Activated naive CD4-positive, alpha-beta T cell treated with anti-CD3 and anti-CD28 coated beads, Interleukin-2, amount 50 U/mL, for 24 hours (primary cell): Measurements from ENCODE around the gene ZNF451.

Experiments
- H3K27ac Mint-ChIP-seq: one replicate; pipeline ENCODE4 v1.8.0; 2021; ENCODE audit warnings: mild to moderate bottlenecking, mixed read lengths
- H3K27me3 Mint-ChIP-seq: one replicate; pipeline ENCODE4 v1.8.0; 2021; ENCODE audit warnings: mixed read lengths
- H3K36me3 Mint-ChIP-seq: one replicate; pipeline ENCODE4 v1.8.0; 2021; ENCODE audit warnings: mixed read lengths
- H3K4me1 Mint-ChIP-seq: one replicate; pipeline ENCODE4 v1.8.0; 2021; ENCODE audit warnings: mixed read lengths
- H3K4me3 Mint-ChIP-seq: one replicate; pipeline ENCODE4 v1.8.0; 2021; ENCODE audit warnings: mild to moderate bottlenecking, mixed read lengths
- H3K9me3 Mint-ChIP-seq: one replicate; pipeline ENCODE4 v1.8.0; 2021; ENCODE audit warnings: mixed read lengths

The ZNF451 gene

DNA sequence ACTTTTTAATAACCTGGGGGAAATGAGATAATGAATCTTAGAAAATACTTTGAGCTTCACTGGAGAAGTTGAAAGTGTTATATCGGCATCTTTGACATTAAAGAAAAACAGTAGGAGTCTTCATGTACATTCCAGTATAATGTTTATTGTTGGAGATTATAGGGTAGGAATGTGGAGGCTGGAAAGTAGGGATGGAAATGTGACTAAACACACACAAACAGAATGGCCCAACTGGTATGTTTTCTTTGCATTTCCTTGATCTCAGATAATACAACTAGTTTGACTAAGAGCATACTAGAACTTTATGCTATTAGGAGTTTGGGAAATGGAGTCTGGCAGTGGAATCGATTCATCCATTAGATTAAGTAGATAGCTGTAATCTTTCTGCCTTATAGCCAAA lies 72.0 kb downstream of the ZNF451 start:
- Mint-ChIP-seq H3K36me3 (peaks cover 32% of the 10 kb centered on the region), H3K4me1 (peaks cover 4% of the 10 kb centered on the region), H3K4me3 (no peak overlapping the region)

DNA sequence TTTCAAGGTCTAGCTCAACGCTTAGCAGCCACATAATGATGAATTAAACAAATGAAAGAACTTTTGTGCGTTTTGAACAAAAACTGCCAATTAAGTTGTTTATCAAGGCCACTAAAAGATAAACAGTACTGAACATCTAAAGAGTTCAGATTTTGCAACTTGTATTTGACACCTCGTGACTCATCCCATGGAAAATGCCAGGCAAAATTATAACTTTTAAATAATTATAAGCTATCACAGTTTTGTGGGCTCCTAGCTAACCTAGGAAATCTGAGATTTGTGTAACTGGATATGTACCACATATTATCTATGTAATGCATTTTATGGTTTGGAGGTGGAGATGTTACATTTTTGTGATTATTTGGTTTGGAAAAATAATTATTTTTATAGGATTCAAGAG lies 72.5 kb downstream of the ZNF451 start:
- no peak overlapping the region for H3K27ac Mint-ChIP-seq
- H3K9me3 Mint-ChIP-seq = no peaks in the 10 kb centered on the region
- peaks cover 4% of the 10 kb centered on the region for H3K4me1 Mint-ChIP-seq
- H3K36me3 Mint-ChIP-seq = peaks cover 30% of the 10 kb centered on the region
- H3K4me3 Mint-ChIP-seq = no peak overlapping the region
- H3K27me3 Mint-ChIP-seq = no peaks in the 10 kb centered on the region

More for the DNA sequence above, 72.0 kb downstream of the ZNF451 start:
- Mint-ChIP-seq H3K27ac (no peak overlapping the region), H3K27me3 (no peaks in the 10 kb centered on the region), H3K9me3 (no peaks in the 10 kb centered on the region)

DNA sequence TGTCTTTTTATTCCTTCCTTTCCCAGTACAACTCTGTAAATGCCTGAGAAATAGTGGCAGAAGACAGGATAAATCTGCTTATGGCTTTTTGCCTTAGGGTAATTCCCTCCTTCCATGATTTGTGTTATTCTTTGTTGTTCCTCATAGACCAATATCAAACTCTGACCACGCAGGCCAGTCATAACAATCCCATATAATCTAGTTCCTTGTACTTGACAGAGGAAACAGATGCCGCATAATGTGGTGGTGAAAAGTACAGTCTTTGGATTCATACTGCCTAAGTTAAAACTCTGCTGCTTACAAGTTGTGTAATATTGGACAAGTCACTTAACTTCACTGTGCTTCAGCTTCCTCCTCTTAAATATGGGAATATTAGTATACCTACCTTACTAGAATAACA lies 74.0 kb downstream of the ZNF451 start:
- Mint-ChIP-seq H3K36me3 (peaks cover 26% of the 10 kb centered on the region), H3K4me1 (no peaks in the 10 kb centered on the region), H3K9me3 (no peaks in the 10 kb centered on the region), H3K27ac (no peak overlapping the region), H3K4me3 (no peak overlapping the region), H3K27me3 (no peaks in the 10 kb centered on the region)

DNA sequence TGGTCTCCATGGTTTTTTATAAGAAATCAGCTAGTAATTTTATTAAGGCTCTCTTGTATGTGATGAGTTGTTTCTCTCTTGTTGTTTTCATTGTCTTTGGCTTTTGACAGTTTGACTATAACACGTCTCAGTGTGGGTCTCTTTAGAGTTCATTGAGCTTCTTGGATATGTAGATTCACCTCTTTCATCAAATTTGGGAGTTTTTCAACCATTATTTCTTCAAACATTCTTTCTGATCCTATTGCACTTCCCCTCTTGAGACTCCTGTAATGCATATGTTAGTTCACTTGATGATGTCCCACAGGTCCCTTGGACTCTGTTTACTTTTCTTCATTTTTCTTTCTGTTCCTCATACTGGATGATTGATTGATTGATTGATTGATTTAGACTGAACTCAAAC lies 75.1 kb downstream of the ZNF451 start:
- Mint-ChIP-seq H3K4me1 (no peaks in the 10 kb centered on the region), H3K9me3 (no peaks in the 10 kb centered on the region), H3K27ac (no peak overlapping the region), H3K27me3 (no peaks in the 10 kb centered on the region), H3K4me3 (no peak overlapping the region), H3K36me3 (peaks cover 26% of the 10 kb centered on the region)

DNA sequence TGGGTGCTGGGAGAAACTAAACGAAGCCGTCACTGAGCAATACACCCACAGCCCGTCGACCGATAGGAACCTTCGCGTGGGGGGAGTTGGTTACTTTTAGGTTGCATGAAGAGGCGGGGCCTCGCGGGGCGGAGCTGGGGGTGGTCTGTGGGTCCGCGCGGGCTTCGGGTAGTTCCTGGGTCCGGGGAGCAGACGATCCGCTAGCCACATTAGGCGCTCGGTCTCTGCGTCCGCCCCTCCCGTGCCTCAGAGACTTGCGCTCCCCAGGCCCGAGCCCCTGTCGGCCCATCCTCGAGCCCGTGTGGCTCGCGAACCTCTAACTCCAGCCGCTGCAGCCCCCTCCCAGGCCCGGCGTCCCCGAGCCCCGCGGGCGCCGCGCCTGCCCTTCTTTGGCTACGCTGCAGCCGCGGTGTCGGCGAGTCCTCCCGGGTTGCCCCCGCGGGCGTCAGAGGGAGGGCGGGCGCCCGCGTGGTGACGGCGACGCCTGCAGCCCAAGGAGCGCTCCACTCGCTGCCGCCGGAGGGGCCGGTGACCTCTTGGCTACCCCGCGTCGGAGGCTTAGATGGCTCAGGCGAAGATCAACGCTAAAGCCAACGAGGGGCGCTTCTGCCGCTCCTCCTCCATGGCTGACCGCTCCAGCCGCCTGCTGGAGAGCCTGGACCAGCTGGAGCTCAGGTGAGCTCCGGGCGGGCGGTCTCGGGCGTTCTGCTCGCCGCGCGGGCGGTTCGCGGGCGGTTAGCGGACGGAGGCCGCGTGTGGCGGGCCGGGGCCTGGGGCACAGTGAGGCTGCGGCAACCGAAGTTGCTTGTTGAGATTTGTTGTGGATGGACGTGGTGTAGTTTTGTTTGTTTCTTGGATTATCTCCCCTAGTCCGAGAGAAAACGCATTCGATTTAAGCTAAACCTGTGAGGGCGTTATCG lies 82.4 kb downstream of the ZNF451 start, which contains the start of gene BAG2:
Gene BAG2, plus strand, starts transcription at position 191 of the 920 bp plus-strand sequence. Its CDS starts 372 bp downstream, at position 563.
- Mint-ChIP-seq H3K36me3 (no peaks in the 10 kb centered on the region), H3K9me3 (no peaks in the 10 kb centered on the region), H3K27me3 (no peaks in the 10 kb centered on the region), H3K4me1 (peaks cover 46% of the 10 kb centered on the region), H3K4me3 (peak within 1 kb of the TSS; percentile 90), H3K27ac (peak within 1 kb of the TSS; percentile 90)

DNA sequence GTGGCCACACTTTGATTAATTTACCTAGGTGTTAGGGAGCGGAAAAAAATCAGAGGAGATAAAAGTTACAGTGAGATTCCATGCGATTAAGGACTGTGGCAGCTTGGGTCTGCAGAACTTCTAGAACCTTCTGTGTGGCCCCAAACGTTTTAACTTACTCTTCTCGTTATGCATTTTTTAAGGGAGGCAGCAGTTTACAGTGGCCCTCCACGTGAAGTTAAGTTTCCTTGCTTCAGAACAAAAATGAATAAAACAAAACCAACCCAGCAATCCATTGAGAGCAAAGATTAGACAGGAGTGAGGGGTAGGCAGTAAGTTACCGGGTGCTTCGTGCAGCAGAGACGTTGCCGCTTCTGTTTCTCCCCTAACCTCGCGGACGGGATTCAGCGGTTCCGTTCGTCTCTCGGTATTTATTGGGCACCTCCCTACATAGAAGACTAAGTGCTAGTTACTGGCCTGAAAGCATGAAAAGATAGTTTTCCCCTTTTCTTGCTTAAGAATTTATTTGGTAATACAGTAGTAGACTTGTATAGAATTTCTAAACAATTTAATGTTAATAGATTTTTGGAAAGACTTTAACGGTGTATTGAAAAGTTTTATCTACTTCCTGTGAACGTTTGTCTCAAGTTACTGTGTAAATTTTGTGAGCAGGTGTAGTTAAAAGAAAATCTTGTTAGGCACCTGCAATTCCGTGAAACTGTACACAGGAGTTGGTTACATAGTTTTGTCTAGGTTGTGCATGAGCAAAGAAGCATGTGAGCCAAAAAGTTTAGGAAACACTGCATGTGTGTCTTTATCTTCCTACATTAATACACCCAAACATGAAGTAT lies 83.3 kb downstream of the ZNF451 start:
- H3K9me3 Mint-ChIP-seq = no peaks in the 10 kb centered on the region
- H3K27me3 Mint-ChIP-seq = no peaks in the 10 kb centered on the region
- peaks cover 50% of the 10 kb centered on the region for H3K4me1 Mint-ChIP-seq
- H3K36me3 Mint-ChIP-seq = no peaks in the 10 kb centered on the region
- H3K27ac Mint-ChIP-seq = peak overlapping the region; percentile 84
- H3K4me3 Mint-ChIP-seq = peak overlapping the region; percentile 90

DNA sequence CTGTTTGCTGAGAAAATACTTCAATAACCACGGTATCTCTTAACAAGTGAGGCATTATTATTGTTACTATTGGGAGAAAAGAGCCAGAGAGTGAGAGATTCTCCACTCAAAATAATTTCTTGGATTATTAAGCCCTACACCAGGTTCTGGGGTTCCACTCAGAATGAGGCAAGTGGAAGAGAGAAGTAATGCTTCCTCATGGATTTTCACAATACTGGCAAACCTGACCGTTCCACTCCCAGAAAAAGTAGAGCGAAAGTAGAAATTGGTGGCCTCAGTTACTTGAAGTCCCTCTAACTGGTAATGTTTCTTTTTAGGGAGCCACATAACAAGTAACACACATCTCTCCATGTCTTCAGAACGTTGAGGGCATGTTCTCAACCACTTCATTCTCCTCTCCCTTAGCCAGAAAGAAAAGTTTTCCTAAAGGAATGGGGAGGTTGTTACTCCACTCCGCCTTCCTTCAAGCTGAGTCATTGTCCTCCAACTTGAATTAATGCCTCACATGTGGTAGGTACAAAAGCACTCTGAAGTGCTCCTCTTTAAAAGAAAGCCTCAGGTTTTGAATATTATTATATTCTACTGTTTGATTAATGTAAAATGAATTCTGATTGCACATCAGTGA lies 84.0 kb downstream of the ZNF451 start:
- Mint-ChIP-seq H3K4me1 (peaks cover 55% of the 10 kb centered on the region), H3K27ac (peak overlapping the region; percentile 38), H3K9me3 (no peaks in the 10 kb centered on the region)

DNA sequence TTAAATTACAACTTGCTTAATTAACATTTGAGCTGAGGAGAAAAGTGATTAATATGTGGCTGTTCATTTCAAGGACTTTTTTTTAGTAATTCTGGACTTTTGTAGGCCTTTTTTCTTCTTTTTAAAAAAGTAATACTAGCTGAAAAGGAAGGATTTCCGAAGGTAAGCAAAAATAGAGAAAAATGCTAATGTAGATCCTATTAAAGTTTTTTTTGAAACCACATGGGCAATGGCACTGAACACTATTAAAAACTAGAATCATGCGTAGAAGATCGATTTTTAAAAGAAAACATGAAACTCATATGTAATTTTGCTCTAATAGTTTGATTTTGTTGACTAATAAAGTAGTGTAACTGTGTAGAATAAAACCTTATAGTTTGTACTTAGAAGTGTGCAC lies 84.5 kb downstream of the ZNF451 start:
- H3K4me3 Mint-ChIP-seq = peak overlapping the region; percentile 90
- no peaks in the 10 kb centered on the region for H3K27me3 Mint-ChIP-seq
- peak overlapping the region; percentile 38 for H3K27ac Mint-ChIP-seq
- peaks cover 57% of the 10 kb centered on the region for H3K4me1 Mint-ChIP-seq
- no peaks in the 10 kb centered on the region for H3K9me3 Mint-ChIP-seq
- H3K36me3 Mint-ChIP-seq = no peaks in the 10 kb centered on the region

More for the DNA sequence above, 84.0 kb downstream of the ZNF451 start:
- Mint-ChIP-seq H3K27me3 (no peaks in the 10 kb centered on the region), H3K36me3 (no peaks in the 10 kb centered on the region), H3K4me3 (peak overlapping the region; percentile 90)

DNA sequence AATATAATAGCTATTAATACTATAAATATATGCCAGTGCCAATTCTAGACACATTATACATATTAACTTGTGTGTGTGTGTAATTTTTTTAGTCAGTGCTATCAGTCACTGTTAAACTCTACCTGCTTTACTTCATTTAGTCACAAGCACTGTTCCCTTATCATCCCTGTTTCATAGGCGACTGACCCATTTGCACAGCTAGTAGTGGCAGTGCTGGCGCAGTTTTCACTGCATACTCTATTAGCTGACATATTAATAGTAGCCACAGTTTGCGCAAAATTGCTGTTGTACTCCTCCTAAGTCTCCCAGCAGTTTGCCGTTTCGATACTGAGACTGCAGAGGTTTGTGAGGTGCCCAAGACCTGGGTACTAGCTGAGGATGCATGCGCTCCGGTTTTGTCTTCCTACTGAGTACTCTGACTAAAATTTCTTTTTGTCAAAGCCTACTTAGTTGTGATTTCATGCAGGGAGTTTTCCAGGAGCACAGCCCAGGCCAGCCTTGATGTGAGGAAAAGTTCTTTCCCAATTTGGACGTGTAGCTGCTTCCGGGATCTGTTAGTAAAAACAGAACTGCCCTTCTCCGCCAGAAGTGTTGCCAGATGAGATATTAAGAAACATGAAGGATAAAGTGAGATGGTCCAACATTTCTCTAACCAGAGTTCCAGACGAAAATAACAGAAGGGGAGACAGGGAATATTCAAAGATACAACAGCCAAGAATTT lies 87.7 kb downstream of the ZNF451 start:
- Mint-ChIP-seq H3K9me3 (no peaks in the 10 kb centered on the region), H3K36me3 (peaks cover 2% of the 10 kb centered on the region), H3K27ac (no peak overlapping the region)

DNA sequence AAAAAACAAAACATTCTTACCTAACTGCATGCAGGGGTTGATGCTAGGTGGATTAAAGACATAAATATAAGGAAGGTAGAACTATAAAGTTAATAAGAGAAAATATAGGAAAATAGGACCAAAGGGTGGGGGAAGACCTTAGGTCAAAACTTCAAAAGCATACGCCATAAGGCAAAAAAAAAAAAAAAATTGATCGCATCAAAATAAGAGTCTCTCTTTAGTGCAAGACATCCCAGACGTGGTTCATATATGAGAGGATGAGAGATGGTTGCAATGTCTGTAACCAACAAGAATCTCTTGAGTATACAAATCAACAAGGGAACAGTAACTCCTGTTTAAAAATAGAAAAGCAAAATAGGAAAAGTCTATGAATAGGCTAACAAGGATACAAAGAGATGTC lies 90.6 kb downstream of the ZNF451 start:
- no peaks in the 10 kb centered on the region for H3K9me3 Mint-ChIP-seq
- H3K4me3 Mint-ChIP-seq = no peak overlapping the region
- peak overlapping the region; percentile 3 for H3K27ac Mint-ChIP-seq
- H3K4me1 Mint-ChIP-seq = peaks cover 16% of the 10 kb centered on the region
- peaks cover 2% of the 10 kb centered on the region for H3K36me3 Mint-ChIP-seq
- H3K27me3 Mint-ChIP-seq = no peaks in the 10 kb centered on the region

More for the DNA sequence above, 87.7 kb downstream of the ZNF451 start:
- Mint-ChIP-seq H3K4me1 (peaks cover 43% of the 10 kb centered on the region), H3K27me3 (no peaks in the 10 kb centered on the region), H3K4me3 (no peak overlapping the region)

DNA sequence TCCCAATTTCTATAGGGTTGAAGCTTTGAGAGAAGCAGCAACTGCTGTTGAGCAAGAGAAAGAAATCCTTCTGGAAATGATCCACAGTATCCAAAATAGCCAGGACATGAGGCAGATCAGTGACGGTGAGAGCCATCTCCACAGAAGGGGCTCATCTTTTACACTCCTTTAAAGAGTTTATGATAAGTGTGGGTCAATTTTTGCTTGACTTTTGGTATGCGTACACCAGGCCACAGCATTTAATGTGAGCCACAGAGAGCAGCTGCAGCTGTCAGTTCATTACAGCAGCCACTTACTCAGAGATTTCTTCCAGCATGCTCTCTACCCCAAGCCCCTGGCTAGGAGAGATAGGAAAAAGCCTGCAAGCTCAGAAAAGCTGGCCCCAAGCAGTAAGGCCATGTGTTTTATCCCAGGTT lies 92.0 kb downstream of the ZNF451 start:
- Mint-ChIP-seq H3K4me1 (peaks cover 11% of the 10 kb centered on the region), H3K36me3 (peaks cover 6% of the 10 kb centered on the region), H3K27ac (peak overlapping the region; percentile 81), H3K27me3 (no peaks in the 10 kb centered on the region), H3K4me3 (no peak overlapping the region), H3K9me3 (no peaks in the 10 kb centered on the region)

DNA sequence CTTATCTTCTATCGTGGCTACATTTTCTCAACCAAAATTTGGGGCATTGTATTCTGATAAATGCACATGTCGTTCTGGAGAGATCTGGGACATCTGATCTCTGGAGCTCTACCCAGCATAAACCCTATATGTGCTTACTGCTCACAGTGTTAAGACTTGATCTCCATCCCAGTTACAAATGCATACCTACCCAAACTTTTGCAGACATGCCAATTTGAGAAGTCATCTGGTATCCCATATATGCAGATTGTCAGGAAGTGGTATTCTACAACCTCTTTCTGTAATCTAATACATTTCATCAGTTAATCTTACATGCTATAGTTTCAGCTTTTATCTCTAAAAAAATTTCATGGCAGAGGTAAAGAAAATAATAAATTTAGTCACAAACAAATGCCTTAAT lies 93.3 kb downstream of the ZNF451 start:
- Mint-ChIP-seq H3K4me3 (no peak overlapping the region), H3K27me3 (no peaks in the 10 kb centered on the region)

DNA sequence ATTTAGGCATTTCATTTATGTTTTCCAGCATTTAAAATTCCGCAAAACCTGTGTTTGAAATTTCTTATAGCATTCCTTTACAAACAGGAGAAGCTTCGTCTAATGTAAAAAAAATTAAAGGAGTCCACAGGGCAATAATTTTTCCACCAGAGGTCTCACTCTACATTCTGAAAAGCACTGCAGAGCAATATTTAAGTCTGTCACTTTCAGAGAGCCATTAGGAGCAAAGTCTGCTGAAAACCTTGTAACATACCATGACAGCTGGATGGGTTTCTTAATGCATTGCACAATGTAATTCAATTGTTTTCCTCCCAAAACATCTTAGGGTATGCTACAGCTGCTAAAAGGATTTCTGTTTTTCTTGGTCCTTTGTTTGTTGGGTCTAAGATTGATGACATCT lies 100.2 kb downstream of the ZNF451 start:
- Mint-ChIP-seq H3K4me3 (no peak overlapping the region), H3K27me3 (no peaks in the 10 kb centered on the region), H3K4me1 (peaks cover 4% of the 10 kb centered on the region), H3K36me3 (peaks cover 4% of the 10 kb centered on the region), H3K9me3 (no peaks in the 10 kb centered on the region), H3K27ac (no peak overlapping the region)

More for the DNA sequence above, 93.3 kb downstream of the ZNF451 start:
- H3K27ac Mint-ChIP-seq = no peak overlapping the region
- no peaks in the 10 kb centered on the region for H3K9me3 Mint-ChIP-seq
- peaks cover 6% of the 10 kb centered on the region for H3K36me3 Mint-ChIP-seq
- peaks cover 8% of the 10 kb centered on the region for H3K4me1 Mint-ChIP-seq

DNA sequence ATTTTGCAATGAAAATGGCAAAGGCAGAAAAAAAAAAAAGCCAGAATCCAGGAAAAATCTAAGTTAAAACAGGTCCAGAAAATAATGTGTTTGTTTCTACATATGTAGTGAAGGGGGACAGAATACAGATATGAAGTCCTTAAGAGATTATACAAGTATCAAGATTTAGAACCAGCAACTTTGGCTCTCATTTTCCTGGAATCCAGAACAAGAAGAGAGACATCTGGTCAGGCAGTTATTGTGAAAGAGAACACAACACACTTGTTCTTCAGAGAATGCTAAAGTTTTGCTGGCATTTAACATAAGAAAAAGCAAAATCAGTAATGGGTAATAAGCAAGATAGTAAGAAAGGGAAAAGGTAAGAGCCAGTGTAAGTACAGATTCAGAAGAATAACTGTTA lies 103.2 kb downstream of the ZNF451 start:
- no peak overlapping the region for H3K27ac Mint-ChIP-seq
- no peaks in the 10 kb centered on the region for H3K27me3 Mint-ChIP-seq
- no peaks in the 10 kb centered on the region for H3K36me3 Mint-ChIP-seq
- no peaks in the 10 kb centered on the region for H3K9me3 Mint-ChIP-seq
- peaks cover 4% of the 10 kb centered on the region for H3K4me1 Mint-ChIP-seq
- H3K4me3 Mint-ChIP-seq = no peak overlapping the region

DNA sequence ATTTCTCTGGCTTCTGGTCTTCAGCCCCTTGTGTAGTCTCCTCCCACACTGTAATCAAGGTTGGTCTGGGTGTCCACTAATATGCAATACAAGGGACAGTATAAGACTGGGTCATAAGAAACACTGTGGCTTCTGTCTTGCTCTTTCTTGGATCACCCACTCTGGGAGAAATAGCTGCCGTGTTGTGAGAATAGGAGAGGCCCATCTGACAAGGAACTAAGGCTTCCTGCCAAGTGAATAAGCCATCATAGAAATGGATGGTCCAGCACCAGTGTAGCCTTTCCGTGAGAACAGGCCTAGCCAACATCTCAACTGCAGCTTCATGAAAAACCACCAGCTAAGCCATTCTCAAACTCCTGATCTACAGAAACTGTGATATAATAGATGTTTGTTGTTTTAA lies 105.5 kb downstream of the ZNF451 start:
- no peaks in the 10 kb centered on the region for H3K4me1 Mint-ChIP-seq
- H3K36me3 Mint-ChIP-seq = no peaks in the 10 kb centered on the region
- H3K4me3 Mint-ChIP-seq = no peak overlapping the region
- H3K27me3 Mint-ChIP-seq = no peaks in the 10 kb centered on the region
- no peak overlapping the region for H3K27ac Mint-ChIP-seq
- no peaks in the 10 kb centered on the region for H3K9me3 Mint-ChIP-seq
